GM12878 (cell line): ENCODE results near the gene SMARCD1. TPM values are rescaled to one million over a fixed set of nuclear protein-coding genes. Genes with fewer than 3 reads are reported as not detected.

Experiments used
- ATF2 ChIP-seq: IDR thresholded peaks from 2 replicates; pipeline ENCODE4 v1.6.1; 2012; ENCODE audit warnings: low read length, inconsistent platforms
- BRCA1 ChIP-seq: IDR thresholded peaks from 2 replicates; pipeline ENCODE4 v1.6.1; 2011; ENCODE audit warnings: low read depth, low read length, improper control_type of control experiment
- GABPA ChIP-seq: IDR thresholded peaks from 2 replicates; pipeline ENCODE4 v1.6.1; 2014; ENCODE audit warnings: antibody characterized with exemption, low read depth, mild to moderate bottlenecking, inconsistent platforms
- HDAC6 ChIP-seq: fragments of 200-600 bp; sonication (generic); IDR thresholded peaks from one replicate; pipeline ENCODE4 v1.8.0; 2017; ENCODE audit warnings: antibody characterized with exemption; ENCODE audit not compliant: unreplicated experiment
- HDGF ChIP-seq: fragments of 450-650 bp; IDR thresholded peaks from 2 replicates; pipeline ENCODE4 v1.6.1; 2016; ENCODE audit warnings: antibody characterized with exemption
- IKZF1 ChIP-seq: fragments of 450-650 bp; conservative IDR thresholded peaks from 2 replicates; pipeline ENCODE4 v1.6.1; 2017; ENCODE audit warnings: antibody characterized with exemption, mild to moderate bottlenecking
- IKZF2 ChIP-seq, 2 experiments: fragments of 450-650 bp; IDR thresholded peaks; 2 replicates each; pipeline ENCODE4 v1.6.1; 2017; ENCODE audit warnings: mild to moderate bottlenecking in 2 of 2, moderate library complexity in 2 of 2
- LARP7 ChIP-seq: fragments of 450-650 bp; IDR thresholded peaks from 2 replicates; pipeline ENCODE4 v1.6.1; 2017; ENCODE audit warnings: mild to moderate bottlenecking
- MXI1 ChIP-seq: fragments of 150-350 bp; IDR thresholded peaks from 2 replicates; pipeline ENCODE4 v1.6.1; 2011; ENCODE audit warnings: low read depth, mild to moderate bottlenecking, inconsistent platforms, low read length, improper control_type of control experiment
- PML ChIP-seq: IDR thresholded peaks from 2 replicates; pipeline ENCODE4 v1.6.1; 2012; ENCODE audit warnings: low read length, inconsistent platforms
- POLR2A ChIP-seq: IDR thresholded peaks from 2 replicates; pipeline ENCODE4 v1.6.1; 2011; ENCODE audit warnings: low read depth, mild to moderate bottlenecking, low read length
- POLR2AphosphoS5 ChIP-seq: IDR thresholded peaks from 2 replicates; pipeline ENCODE4 v1.6.1; 2011; ENCODE audit warnings: mild to moderate bottlenecking, low read length, inconsistent platforms
- POU2F2 ChIP-seq: IDR thresholded peaks from 3 replicates; pipeline ENCODE4 v1.6.1; 2011; ENCODE audit warnings: low read depth, mild to moderate bottlenecking, low read length, borderline replicate concordance
- RB1 ChIP-seq: fragments of 450-650 bp; formaldehyde crosslinking; IDR thresholded peaks from 2 replicates; pipeline ENCODE4 v1.6.1; 2017; ENCODE audit warnings: mild to moderate bottlenecking, borderline replicate concordance
- SIN3A ChIP-seq: IDR thresholded peaks from 2 replicates; pipeline ENCODE4 v1.6.1; 2012; ENCODE audit warnings: low read depth, low read length, improper control_type of control experiment
- SMARCA5 ChIP-seq: fragments of 450-650 bp; IDR thresholded peaks from 2 replicates; pipeline ENCODE4 v1.6.1; 2017; ENCODE audit warnings: mild to moderate bottlenecking
- SMC3 ChIP-seq: IDR thresholded peaks from 2 replicates; pipeline ENCODE4 v1.6.1; 2011; ENCODE audit warnings: low read length, improper control_type of control experiment, borderline replicate concordance
- SREBF1 ChIP-seq: IDR thresholded peaks from 2 replicates; pipeline ENCODE4 v1.6.1; 2012; ENCODE audit warnings: mild to moderate bottlenecking, low read length
- SRF ChIP-seq, 2 experiments: IDR thresholded peaks; 2 replicates each; pipeline ENCODE4 v1.6.1; 2011; ENCODE audit warnings: low read depth in 2 of 2, low read length in 2 of 2, mild to moderate bottlenecking in 1 of 2, moderate library complexity in 1 of 2
- TAF1 ChIP-seq: IDR thresholded peaks from 2 replicates; pipeline ENCODE4 v1.6.1; 2011; ENCODE audit warnings: mild to moderate bottlenecking, low read depth, low read length, borderline replicate concordance
- ZBTB4 ChIP-seq: fragments of 450-650 bp; formaldehyde crosslinking; IDR thresholded peaks from 2 replicates; pipeline ENCODE4 v1.4.0; 2022; ENCODE audit warnings: mild to moderate bottlenecking, moderate library complexity
- ZNF24 ChIP-seq: fragments of 450-650 bp; IDR thresholded peaks from 2 replicates; pipeline ENCODE4 v1.6.1; 2017; ENCODE audit warnings: antibody characterized with exemption, mild to moderate bottlenecking
- ZNF384 ChIP-seq: IDR thresholded peaks from 2 replicates; pipeline ENCODE4 v1.6.1; 2012; ENCODE audit warnings: low read depth, mild to moderate bottlenecking, low read length, improper control_type of control experiment, borderline replicate concordance
- ZSCAN29 ChIP-seq: fragments of 450-650 bp; IDR thresholded peaks from 2 replicates; pipeline ENCODE4 v1.6.1; 2017; ENCODE audit warnings: mild to moderate bottlenecking, moderate library complexity
- polyA plus RNA-seq, 11 experiments: library from polyadenylated mRNA; depleted of rRNA in 4 of 11; unstranded in 6 of 11; stranded (reverse) in 5 of 11; fragments of >200 nt; fragmentation: Nextera tagmentation in 4 of 11; fragmentation: Illumina TruSeq in 1 of 11; extraction: Ambion mirVana in 4 of 11; extraction: Trizol in 1 of 11; gene quantifications; 1 replicate in 1 of 11; 2 replicates in 10 of 11; pipeline versions ENCODE4 v1.2.1 to v1.2.3, GENCODE V29; 2011 to 2016; ENCODE audit warnings: inconsistent platforms in 2 of 11, missing spikeins in 2 of 11, low read depth in 1 of 11
- total RNA-seq, 4 experiments: library from RNA; depleted of rRNA in 3 of 4; stranded (reverse); fragments of >200 nt in 3 of 4; fragmentation: Illumina TruSeq in 1 of 4; extraction: Trizol in 1 of 4; gene quantifications; 2 replicates each; pipeline versions ENCODE4 v1.2.1 to v1.2.3, GENCODE V29; 2013 to 2021
- TF ChIP-seq, protein P1 (sequence below): fragments of 450-650 bp; formaldehyde crosslinking; IDR thresholded peaks from 2 replicates; pipeline ENCODE4 v1.5.0; 2022; ENCODE audit warnings: mild to moderate bottlenecking, missing genetic modification characterization

SMARCD1 gene
- total and polyA plus RNA-seq, 10 of the 15 experiments (the other 5 are each of a cell fraction or from before 2014, with no cell fraction given): 1.4 to 92.4 (median 58.9) TPM

DNA sequence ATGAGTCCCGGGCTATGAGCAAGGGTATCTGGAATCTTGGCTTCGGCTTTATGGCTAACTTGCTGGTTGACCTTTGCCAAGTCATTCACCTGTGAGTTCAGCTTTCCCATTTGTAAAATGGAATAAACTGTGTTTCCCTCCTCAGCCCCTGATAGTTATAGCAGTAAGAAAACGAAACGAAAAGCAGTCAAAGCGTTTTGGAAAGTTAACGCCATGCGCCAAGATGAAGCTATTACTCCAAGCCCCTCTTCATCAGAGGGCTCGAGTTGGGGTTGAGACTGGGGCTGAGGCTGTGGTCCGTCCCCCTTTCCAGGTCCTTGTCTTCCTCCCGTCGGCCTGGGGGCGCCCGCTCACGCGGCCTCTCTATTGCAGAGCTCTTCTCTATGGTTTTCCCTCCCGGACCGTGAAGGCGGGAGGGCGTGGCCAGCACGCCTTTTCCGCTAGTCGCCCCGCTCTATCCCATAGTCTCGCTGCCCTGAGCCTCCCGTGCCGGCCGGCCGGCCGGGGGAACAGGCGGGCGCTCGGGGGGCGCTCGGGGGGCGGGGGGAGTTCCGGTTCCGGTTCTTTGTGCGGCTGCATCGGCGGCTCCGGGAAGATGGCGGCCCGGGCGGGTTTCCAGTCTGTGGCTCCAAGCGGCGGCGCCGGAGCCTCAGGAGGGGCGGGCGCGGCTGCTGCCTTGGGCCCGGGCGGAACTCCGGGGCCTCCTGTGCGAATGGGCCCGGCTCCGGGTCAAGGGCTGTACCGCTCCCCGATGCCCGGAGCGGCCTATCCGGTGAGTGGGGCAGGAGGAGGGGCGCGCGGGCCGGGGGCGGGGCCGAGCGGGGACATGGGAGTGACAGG, at the start of gene SMARCD1 (continued):
- TF ChIP-seq IKZF2 (IDR thresholded peaks at IDR 0.05) (peak in 1 of 2 experiments; percentile 37; a peak in 2 of 4 replicates), POU2F2 (no peak; the same call in 2 of the 3 replicates), GABPA (peak; percentile 75), SMC3 (no peak), HDGF (no peak), TAF1 (0 out of 2 replicates have a peak, but pooled peaks have one; percentile 60), ATF2 (no peak), ZNF384 (no peak), POLR2A (peak; percentile 78), POLR2AphosphoS5 (peak; percentile 58; the same call in 1 of the 2 replicates), PML (no peak), SIN3A (peak; percentile 81; the same call in 1 of the 2 replicates), ZBTB4 (CRISPR knock-in tag) (no peak), BRCA1 (no peak), SMARCA5 (peak; percentile 96), IKZF1 (peak; percentile 76), SRF (IDR thresholded peaks at IDR 0.05; ENCODE audit: low read depth in 2 of 2, low read length in 2 of 2) (0 out of 4 replicates have a peak, but pooled peaks of 1 of the 2 experiments have one; percentile 28), ZSCAN29 (no peak), HDAC6 (no peak), SREBF1 (no peak), MXI1 (peak; percentile 79; the same call in 1 of the 2 replicates), LARP7 (peak; percentile 66; the same call in 1 of the 2 replicates), ZNF24 (0 out of 2 replicates have a peak, but pooled peaks have one; percentile 60), RB1 (no peak; the same call in 1 of the 2 replicates)
- TF ChIP-seq, protein P1, sequence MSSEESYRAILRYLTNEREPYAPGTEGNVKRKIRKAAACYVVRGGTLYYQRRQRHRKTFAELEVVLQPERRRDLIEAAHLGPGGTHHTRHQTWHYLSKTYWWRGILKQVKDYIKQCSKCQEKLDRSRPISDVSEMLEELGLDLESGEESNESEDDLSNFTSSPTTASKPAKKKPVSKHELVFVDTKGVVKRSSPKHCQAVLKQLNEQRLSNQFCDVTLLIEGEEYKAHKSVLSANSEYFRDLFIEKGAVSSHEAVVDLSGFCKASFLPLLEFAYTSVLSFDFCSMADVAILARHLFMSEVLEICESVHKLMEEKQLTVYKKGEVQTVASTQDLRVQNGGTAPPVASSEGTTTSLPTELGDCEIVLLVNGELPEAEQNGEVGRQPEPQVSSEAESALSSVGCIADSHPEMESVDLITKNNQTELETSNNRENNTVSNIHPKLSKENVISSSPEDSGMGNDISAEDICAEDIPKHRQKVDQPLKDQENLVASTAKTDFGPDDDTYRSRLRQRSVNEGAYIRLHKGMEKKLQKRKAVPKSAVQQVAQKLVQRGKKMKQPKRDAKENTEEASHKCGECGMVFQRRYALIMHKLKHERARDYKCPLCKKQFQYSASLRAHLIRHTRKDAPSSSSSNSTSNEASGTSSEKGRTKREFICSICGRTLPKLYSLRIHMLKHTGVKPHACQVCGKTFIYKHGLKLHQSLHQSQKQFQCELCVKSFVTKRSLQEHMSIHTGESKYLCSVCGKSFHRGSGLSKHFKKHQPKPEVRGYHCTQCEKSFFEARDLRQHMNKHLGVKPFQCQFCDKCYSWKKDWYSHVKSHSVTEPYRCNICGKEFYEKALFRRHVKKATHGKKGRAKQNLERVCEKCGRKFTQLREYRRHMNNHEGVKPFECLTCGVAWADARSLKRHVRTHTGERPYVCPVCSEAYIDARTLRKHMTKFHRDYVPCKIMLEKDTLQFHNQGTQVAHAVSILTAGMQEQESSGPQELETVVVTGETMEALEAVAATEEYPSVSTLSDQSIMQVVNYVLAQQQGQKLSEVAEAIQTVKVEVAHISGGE: peak; percentile 51
